Measurements from ENCODE around the gene RPRD2.
A peak's percentile ranks its signal among the peaks of the same experiment; 100 is the strongest.

GRCh38 chr1:150477320-150477719 lies 113.4 kb downstream of the RPRD2 start:
- peak; percentile 34; the same call in 1 of the 2 replicates for TF ChIP-seq POLR2AphosphoS5 (IDR thresholded peaks at IDR 0.05; ENCODE audit: low read depth, low read length)
- no peak for TF ChIP-seq EZH2 (IDR thresholded peaks at IDR 0.05)
- no peak for TF ChIP-seq POLR2A (IDR thresholded peaks at IDR 0.05; ENCODE audit: borderline replicate concordance, extremely low read depth, insufficient read depth, insufficient read length)
- no peak for TF ChIP-seq CTCF (IDR thresholded peaks at IDR 0.05 in 2 of 3, conservative IDR thresholded peaks at IDR 0.05 in 1 of 3; ENCODE audit: borderline replicate concordance in 1 of 3, insufficient read depth in 1 of 3, low read depth in 2 of 3, low read length in 2 of 3)
- TF ChIP-seq EZH2phosphoT487 (IDR thresholded peaks at IDR 0.05; ENCODE audit: borderline replicate concordance) = no peak
- no peak for TF ChIP-seq REST (IDR thresholded peaks at IDR 0.05; ENCODE audit: low read depth)
